ENCODE measurements around the gene PIP5K1B.

DNA sequence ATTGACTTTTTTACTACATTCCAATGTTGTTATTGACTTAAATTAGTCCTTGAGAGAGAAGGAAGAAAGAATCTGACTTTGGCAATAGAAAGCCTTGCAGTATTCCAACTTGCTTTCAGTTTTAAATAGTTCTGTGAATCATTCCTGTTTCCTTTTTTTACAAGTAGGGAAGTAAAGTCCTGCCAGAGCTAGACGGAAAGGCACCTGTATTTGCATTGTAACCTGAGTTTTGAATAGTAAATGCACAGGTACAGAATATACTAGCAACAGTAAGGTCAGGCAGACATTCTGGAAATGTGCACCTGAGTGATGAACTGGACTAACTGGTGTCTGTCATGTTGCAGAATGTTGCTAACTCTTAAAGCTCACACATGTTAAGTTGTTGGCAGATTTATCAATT, 208.0 kb downstream of the PIP5K1B start:
- TF ChIP-seq, protein P1, sequence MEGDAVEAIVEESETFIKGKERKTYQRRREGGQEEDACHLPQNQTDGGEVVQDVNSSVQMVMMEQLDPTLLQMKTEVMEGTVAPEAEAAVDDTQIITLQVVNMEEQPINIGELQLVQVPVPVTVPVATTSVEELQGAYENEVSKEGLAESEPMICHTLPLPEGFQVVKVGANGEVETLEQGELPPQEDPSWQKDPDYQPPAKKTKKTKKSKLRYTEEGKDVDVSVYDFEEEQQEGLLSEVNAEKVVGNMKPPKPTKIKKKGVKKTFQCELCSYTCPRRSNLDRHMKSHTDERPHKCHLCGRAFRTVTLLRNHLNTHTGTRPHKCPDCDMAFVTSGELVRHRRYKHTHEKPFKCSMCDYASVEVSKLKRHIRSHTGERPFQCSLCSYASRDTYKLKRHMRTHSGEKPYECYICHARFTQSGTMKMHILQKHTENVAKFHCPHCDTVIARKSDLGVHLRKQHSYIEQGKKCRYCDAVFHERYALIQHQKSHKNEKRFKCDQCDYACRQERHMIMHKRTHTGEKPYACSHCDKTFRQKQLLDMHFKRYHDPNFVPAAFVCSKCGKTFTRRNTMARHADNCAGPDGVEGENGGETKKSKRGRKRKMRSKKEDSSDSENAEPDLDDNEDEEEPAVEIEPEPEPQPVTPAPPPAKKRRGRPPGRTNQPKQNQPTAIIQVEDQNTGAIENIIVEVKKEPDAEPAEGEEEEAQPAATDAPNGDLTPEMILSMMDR (IDR thresholded peaks at IDR 0.05), result no peak
- TF ChIP-seq POLR2A (IDR thresholded peaks at IDR 0.05), result no peak
- TF ChIP-seq EP300 (IDR thresholded peaks at IDR 0.05), result no peak

Data from sigmoid colon (tissue), 4 donors.